A172 (cell line): Measurements from ENCODE around the gene PLXNB2. TPM values are rescaled to one million over a fixed set of nuclear protein-coding genes. Genes with fewer than 3 reads are reported as not detected.

ENCODE experiments used
- DNase-seq: peaks from one replicate; pipeline ENCODE4 v3.0.0-alpha.2; 2015; ENCODE audit warnings: low spot score
- total RNA-seq: library from RNA; depleted of rRNA; stranded (reverse); fragments of >200 nt; shearing (Covaris generic); gene quantifications from 2 replicates; pipeline ENCODE4 v1.2.3, GENCODE V29; 2014

The PLXNB2 gene
- total RNA-seq, 1 experiment from 2014 or later: 64.9 TPM

DNA sequence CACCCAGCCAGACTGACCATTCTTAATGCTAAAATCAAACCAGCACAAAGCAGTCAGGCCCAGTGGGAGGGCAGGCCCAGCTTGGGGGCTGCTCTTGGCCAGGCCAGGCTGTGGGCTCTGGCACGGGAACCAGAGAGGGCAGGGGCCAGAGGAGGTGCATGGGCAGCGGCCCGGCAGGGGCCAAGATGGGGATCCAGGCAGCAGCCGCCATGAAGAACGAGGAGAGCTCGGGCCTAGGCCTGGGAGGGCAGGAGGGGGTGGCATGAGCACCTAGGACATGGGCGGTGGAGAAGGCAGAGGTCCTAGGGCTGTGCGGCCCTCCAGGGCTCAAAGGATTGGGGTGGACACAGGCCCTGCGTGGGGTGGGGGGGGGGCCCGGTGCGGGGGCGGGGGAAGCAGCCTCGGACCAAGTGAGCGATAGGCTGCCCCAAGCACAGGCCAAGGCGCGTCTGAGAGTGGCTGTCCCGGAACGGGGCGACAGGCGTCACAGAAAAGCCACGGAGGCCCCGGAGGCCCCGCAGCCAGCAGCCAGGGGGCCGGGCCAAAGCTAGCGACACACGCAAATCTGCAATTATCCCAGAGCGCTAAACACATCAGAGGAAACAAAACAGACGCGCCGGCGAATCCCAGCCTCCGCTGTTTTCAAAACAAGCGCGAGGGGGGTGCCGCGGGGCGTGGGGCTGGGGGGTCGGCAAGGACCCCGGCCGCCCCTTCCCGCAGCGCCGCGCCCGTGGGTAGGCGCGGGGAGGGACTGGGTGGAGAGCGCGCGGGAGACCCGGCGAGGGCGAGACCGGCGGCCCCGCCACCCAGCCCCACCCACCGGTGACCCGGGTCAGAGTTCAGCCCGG lies 8.3 kb downstream of the PLXNB2 start:
- no peak for DNase-seq

DNA sequence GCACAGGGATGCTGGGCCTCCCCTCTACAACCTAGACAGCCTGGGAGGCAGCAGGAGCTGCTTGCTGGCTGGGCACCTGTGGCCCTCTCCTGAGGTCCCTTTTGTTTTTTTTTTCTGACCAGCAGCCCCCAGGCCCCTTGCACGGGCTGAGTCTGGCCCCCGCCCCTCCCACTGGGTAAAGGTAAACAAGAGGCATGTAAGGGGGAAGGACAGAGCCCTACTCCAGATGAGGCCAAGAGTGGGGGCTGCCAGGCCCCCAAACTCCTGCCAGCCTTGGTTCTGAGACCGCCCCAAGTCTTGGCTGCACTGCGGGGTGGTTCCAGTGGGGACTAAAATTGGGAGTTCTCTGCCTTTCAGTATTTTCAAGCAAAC lies 9.2 kb downstream of the PLXNB2 start:
- DNase-seq: no peak

DNA sequence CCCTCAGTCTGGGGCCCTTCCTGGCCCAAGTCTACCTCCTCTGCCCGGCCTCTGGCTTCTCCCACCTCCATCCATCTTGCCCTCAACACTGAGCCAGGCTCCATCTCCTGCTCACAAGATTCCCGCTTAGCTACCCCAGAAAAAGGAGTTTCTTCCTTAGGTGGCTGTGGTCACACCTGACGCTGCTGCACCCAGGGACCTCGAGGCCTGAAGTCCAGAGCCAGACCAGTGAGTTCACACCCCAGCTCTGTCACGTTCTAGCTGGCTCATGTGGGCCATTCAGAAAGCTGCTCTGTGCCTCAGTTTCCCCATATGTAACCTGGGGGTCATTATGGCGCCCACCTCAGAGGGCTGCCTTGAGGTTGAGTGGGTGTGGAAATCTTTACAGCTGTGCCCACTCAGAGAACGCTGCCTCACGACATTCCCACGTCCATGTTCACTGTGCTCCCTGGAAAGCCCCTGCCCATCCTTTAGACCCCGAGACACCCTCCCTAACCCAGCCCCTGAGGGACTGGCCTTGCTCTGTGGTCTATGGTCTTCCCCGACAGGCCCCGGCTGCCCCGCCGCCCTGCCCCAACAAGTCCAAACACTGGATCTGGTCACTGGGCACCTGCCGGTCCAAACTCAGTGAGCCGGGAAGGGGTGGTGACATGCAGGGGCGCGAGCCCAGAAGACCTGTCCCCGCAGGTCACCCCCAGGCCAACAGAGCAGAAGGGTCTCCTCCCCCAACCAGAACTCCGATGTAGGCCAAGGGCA lies 9.8 kb downstream of the PLXNB2 start:
- no peak for DNase-seq

DNA sequence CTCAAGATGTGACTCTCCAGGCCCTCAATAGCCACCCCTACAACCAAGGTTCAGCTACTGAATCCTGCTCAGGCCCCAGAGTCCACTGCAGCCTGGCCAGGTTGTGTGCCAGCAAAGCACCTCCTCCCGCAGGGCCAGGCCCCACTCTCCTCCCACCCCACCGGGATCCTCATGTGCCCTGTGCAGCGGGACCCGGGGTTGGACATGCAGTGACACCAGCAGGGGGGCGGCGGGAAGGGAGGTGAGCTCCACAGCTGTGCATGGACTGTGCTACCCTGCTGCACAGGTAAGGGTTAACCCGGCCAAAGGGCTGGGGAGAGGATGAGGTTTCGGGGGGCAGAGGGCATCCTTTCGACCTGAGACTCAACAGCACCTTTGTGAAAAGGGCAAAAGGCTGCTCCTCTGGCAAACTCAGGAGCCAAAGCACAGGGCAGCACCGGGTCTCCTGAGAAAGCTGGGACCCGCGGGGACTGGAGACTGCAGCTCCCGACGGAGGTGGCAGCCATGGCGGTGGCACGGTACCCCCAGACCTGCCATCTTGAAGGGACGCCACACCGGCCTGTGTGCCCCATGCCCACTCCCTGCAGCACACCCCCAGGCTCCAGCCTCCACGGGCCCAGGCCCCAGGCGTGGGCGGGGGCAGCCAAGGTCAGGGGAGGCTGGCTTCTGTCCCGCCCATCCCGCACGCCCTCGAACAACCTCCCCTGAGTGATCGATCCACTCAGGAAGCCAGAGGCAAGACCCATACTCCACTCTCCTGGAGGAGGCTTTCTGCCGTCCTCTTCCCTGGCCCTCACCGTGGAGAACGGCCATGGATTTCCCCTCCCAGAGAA lies 10.6 kb downstream of the PLXNB2 start:
- DNase-seq: no peak

DNA sequence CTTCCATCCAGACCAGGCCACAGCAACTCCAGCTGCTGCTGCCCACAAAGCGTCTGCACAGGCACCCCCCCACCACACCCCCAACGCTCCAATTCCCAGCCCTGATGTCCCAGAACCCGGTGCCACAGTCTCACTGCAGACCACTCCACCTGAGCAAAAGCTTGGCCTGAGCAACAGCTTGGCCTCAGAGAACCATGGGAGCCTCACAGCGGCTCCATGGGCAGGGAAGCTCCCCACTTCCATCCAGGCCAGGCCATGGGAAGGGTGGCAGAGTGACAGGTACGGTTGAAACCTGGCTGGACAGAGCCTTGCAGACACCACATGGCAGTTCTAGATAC lies 13.2 kb downstream of the PLXNB2 start:
- DNase-seq: no peak

DNA sequence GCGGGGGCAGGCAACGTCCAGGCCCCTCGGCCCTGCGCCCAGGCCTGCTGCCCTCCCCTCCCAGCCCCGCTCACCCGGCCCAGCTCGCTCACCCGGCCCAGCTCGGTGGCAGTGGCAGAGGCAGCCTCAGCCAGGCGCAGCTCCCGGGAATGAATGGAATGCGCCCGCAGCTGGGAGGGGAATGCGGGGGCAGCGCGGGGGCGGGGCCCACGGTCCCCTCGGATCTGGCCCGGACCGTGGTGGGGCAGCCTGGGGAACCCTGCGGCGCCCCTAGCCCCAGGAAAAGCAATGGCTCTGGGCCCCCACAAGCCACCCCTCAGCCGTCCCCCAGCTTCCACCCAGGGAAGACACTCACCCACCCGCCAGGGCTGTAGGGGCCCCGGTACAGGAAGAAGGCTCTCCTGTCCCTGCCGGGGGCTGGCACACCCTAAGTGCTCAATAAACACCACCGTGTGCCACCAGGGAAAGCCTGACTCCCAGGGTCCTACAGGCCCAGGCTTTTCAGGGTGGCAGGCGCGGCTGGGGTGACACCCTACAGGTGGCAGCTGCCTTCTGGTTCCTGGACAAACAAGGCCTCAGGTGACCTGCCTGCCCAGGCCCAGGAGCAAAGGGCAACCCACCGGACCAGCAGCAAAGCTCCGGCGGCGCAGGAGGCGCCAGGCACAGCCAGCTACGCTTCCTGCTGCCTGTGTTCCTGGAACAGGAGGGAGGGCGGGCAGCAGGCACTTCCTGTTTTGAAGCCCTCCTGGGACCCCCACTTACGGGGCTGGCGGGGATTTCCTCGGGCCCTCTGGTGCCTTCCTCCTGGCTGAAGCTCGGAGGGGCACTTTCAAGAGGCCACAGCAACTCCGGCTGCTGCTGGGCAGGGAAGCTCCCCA lies 13.8 kb downstream of the PLXNB2 start:
- no peak for DNase-seq

DNA sequence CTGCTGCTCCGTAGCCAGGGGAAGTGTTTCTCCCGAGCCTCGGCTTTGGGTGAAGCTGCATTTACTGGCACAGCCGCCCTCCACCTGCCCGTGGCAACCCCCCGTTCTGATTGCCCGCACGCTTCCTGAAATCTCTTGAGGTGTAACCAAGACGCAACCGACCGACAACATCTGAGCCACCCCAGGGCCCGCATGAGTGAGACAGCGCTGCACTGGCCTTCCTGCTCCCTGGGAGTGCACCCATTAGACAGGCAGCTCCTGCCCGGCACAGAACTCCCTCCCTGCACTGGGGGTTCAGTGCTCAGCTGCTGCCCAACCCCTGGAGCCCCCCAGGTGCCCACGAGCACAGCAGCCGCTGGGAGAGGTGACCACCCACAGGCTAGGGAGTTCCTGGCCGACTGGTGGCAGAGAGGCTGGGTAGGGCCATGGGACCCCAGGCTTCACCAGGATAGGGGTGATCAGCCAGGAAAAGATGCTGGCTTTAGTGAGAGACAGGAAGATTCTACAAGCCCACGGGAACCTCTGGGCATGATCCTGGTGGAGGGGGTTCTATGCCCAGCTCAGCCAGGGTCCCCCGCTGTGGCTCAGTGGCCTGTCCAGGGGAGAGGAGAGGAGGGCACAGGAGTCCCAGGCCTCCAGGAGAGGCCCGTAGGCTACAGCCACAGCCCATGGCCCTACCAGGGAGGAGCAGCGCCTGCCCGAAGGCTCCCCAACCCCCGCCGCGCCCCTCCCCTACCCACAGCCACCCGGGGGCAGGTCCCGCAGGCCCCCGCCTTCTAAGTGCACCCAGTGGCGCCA lies 14.6 kb downstream of the PLXNB2 start:
- DNase-seq: no peak

DNA sequence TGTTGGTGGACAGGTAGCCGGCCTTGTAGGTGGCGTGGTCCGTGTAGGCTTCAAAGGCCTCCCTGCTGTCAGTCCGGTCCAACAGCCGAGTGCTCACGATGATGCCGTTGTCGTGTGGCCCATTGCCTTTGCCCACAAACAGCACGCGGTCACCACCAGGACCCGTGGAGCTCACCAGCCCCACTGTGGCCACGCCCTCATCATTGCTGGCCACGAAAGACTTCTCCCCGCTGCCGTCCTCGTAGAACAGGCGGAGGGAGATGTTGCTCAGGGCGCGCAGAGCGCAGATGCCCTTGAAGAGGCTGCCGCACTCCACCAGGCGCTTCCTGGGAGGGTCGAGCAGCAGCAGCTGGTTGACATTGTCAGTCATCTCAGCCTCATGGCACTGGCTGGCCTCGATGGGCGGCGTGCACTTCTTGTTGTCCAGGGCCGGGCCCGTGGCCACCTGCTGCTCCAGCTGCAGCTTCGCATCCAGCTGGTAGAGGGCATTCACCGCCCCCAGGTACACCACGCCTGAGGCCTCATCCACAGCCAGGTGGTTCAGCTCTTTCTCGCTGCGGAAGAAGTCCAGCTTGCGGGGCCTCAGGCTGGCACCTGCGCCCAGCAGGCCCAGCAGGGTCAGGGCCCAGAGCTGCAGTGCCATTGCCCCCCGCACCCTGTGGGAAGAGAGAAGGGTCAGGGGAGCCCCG lies 17.4 kb downstream of the PLXNB2 start:
- no peak for DNase-seq

DNA sequence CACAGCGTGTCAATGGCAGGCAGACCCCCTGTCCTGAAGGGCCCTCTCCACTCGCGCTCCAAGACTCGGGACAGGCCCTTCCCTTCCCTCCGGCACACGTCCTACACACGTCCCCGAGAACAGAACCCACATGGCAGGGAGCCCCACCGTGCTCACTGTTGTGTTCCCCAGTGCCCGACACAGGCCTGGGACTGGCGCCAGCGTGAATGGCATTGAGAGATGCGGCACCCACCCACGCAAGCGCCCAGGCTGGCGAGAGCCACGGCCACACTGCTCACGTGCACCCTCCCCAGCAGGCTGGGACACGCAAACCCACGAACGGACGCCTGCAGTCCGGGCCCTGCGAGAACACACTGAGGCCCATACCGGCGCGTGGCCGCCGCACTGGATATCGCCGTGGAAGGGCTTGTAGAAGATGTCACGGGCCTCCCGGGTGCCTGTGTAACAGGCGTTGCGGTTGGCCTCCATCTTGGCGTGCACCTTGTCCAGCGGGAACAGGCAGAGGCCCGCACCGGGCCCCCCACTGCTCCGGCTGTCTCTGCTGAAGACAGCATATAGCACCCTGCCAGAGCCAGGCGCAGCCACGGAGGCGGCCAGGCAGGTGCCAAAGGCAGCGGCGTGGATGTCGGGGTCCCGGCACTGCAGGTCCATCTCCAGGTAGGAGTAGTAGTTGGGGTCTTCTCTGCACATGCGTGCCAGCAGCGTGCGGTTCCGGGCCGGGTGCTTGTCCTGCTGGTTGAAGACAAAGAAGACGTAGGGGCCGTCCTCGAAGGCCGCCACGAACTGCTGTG lies 18.1 kb downstream of the PLXNB2 start:
- DNase-seq: no peak

DNA sequence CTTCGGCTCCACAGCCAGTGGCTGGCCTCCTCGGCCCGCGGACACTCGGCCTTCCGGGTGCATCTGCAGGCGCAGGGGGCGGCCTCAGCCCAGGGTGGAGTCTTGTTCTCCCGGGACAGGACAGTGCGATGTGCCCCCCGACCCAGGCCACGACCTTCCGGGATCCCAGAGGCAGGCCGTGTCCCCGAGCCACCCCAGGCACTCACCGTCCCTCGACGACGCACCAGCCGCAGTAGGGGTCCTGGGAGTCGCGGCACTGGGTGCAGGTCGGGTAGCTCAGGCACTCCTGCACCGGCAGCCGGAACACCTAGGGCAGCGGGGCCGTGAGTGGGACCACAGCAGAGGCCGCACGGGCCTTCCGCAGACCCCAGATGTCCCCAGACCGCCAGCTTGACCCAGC lies 19.7 kb downstream of the PLXNB2 start:
- no peak for DNase-seq

DNA sequence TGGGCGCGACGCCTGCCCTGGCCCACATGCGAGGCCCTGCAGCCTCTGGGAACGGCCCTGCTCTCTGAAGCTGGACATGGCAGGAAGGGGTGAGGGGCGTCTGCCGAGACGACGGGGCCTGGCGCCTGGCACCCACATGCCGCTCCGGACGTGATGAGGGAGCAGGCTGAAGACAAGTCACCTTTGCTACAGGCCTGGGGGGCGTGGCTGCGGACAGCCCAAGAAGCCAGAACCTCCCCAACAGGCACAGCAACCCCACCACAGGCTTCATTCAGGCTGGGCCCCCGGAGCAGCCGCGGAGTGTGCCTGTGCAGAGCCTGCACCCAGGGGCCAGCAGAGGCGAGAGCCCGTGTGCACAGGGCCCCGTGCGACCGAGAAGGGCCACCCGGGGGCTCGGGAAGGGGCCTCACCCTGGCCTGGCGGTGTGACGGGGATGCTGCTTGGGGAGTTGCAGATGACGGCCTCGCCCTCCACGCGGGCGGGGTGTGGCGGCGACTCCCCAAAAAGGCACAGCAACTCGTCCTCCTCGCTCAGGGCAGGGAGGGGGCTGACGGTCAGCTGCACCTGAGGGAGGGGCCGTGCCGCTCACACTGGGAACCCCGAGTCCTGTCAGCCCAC lies 20.6 kb downstream of the PLXNB2 start:
- DNase-seq: no peak

DNA sequence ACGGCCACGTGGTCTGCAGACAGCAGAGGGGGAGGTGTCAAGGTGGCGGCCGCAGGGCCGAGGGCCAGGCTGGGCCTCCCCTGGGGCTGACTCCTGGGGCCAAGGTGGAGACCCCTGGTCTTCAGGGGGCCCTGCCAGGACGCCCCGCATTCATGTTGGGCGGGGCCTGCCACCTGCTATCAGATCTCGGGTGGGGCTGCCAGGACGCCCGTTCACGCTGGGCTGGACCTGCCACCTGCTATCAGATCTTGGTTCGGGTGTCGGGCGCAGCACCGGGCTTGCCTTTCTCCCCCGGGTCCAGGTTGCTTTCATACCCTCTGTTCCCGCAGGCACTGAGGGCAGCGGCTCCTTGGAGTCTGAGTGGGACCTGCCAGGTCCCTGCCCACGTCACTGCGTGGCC lies 21.2 kb downstream of the PLXNB2 start:
- DNase-seq: no peak

DNA sequence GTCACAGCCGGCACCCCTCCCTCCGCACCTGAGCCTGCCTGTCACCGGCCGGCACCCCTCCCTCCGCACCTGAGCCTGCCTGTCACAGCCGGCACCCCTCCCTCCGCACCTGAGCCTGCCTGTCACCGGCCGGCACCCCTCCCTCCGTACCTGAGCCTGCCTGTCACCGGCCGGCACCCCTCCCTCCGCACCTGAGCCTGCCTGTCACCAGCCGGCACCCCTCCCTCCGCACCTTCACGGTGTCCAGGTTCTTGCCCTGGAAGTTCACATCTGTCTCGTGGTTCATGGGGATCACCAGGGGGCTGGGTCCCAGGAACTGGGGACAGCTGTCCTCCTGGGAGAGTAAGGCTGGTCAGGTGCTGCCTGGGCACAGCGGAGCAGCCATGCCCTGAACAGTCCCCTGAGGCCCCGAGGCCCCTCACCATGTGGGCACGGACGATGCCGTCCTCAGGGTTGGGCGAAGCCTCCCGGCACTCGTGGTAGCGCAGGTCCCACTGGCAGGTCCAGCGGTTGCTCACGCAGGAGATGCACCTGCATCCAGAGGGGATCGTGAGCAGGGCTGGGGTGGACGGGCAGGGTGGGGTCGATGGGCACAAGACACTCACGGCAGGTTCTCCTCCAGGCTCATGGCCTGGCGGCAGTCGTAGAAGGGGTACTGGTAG lies 21.7 kb downstream of the PLXNB2 start:
- DNase-seq: no peak

DNA sequence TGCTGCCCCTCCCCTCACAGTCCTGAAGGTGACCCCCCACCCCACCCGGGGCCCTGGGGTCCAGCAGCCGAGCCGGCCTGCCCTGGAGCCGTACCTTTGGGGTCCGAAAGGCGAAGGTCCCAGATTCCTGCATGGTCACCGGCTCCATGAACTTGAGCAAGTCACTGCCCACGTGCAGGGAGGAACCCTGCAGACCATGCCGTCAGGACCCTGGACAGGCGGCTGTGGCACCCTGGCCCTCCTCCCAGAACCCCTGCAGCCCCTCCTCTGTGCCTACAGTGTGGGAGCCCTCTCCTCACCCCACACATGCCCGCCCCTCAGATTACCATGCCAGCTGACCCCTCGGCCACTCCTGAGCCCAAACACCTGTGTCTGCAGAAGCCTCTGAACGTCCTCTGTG lies 23.0 kb downstream of the PLXNB2 start:
- no peak for DNase-seq

DNA sequence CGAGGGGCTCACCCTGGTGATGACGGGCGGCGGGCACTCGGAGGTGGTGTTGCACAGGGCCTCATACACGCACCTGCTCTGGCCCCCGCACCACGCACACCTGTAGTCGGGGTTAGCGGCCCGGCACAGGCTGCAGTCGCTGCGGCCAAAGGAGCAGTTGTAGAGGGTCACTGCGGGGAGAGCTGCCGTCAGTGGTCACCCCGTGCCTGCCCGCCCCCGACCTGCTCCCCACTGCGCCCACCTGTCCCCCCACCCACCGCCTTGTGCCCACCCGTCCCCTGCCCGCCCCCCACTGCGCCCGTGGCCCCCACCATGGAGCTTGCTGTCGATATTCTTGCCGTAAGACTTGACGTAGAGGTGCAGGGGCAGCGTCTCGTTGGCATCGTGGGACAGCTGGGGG lies 23.6 kb downstream of the PLXNB2 start:
- DNase-seq: no peak

DNA sequence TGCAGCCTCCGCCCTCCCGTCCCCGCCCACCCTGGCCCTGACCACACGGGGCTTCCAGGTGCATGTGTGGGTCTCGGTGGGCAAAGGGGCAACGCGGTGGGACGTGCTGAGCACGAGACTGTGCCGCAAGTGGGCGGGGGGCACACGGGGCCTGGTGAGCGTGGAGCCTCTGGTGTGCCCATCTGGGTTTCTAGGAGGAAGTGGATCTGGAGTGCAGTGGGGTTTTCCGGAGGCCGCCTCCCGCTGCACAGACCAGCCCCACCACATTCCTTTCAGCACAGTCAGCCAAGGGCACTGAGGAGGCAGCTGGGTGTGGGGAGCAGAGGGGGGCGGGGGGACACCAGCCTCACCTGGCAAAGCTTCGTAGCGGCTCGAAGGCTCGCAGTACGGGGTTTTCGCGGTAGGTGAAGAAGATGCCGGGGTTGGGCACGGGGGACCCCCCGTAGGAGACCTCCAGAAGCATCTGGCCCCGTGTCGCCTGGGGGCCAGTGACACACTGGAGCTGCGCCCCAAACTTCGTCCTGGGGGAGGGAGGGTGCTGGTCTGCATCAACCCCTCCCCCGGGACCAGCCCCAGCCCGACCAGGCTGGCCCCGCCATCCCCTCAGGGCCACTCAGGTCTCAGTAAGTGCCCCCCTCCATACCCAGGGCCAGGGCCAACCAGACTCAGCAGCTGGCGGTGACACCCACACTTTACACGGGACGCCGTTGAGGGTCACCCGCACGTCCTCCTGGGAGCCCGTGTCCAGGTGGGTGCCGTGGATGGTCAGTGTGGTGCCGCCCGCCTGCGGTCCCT lies 24.9 kb downstream of the PLXNB2 start:
- DNase-seq: peak; percentile 92

DNA sequence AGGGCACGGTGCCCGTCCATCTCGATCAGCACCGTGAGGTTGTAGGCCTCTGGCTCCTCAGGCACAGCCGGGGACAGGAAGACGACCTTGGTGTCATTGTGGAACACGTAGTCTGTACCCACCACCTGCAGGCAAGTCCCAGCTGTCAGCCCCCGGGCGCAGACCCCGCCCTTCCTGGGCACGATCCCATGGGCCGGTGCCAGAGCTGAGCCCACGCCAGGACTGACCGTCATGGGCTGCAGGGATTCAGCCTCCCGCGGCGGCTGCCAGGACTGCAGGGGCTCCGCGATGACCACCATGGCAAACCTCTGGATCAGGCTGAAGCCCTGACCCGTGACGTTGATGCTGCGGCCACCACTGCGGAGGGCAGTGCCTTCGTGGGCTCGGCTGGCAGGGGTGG lies 25.5 kb downstream of the PLXNB2 start:
- DNase-seq: no peak
